HG03159 (cell line): Measurements from ENCODE around the gene ATOH8.
A peak's percentile ranks its signal among the peaks of the same experiment; 100 is the strongest.
"Not testable (repeated sequence)": the region's sequence is repeated elsewhere in the genome, so short reads cannot be mapped to it uniquely, and the experiment has no call there.

Experiments used
- ATAC-seq: cut with Tn5 transposase; IDR thresholded peaks from one replicate; pipeline ENCODE4 v1.9.1; 2021; ENCODE audit warnings: mild to moderate bottlenecking, moderate library complexity; ENCODE audit not compliant: unreplicated experiment

Gene ATOH8

GRCh38 chr2:85753525-85754312 lies at the start of gene ATOH8:
Gene ATOH8 (plus strand): TSS chr2:85753991. CDS start chr2:85754190, 199 bp downstream.
- ATAC-seq: no peak

GRCh38 chr2:85704038-85704437 lies 49.8 kb upstream of the ATOH8 start:
- no peak for ATAC-seq

- peak; percentile 52 for ATAC-seq
Measured at GRCh38 chr2:85704800-85705679, 48.8 kb upstream of the ATOH8 start.

GRCh38 chr2:85705680-85706039 lies 48.1 kb upstream of the ATOH8 start:
- ATAC-seq: no peak

GRCh38 chr2:85706063-85706462 lies 47.7 kb upstream of the ATOH8 start:
- no peak for ATAC-seq

- ATAC-seq: no peak
Measured at GRCh38 chr2:85706599-85707296, 47.0 kb upstream of the ATOH8 start.

GRCh38 chr2:85707304-85707703 lies 46.5 kb upstream of the ATOH8 start:
- peak; percentile 55 for ATAC-seq

- ATAC-seq: no peak
Measured at GRCh38 chr2:85708641-85709040, 45.1 kb upstream of the ATOH8 start.

- no peak for ATAC-seq
Measured at GRCh38 chr2:85709401-85709811, 44.4 kb upstream of the ATOH8 start.

GRCh38 chr2:85710687-85711577 lies 42.9 kb upstream of the ATOH8 start:
- no peak for ATAC-seq

GRCh38 chr2:85711578-85712060 lies 42.2 kb upstream of the ATOH8 start:
- ATAC-seq: no peak

- no peak for ATAC-seq
Measured at GRCh38 chr2:85712336-85712735, 41.5 kb upstream of the ATOH8 start.

- ATAC-seq: no peak
Measured at GRCh38 chr2:85712849-85713612, 40.8 kb upstream of the ATOH8 start.

GRCh38 chr2:85713836-85714235 lies 40.0 kb upstream of the ATOH8 start:
- no peak for ATAC-seq

- not testable (repeated sequence) for ATAC-seq
Measured at GRCh38 chr2:85714421-85714820, 39.4 kb upstream of the ATOH8 start.

- no peak for ATAC-seq
Measured at GRCh38 chr2:85714841-85715240, 39.0 kb upstream of the ATOH8 start.

GRCh38 chr2:85716346-85716914 lies 37.4 kb upstream of the ATOH8 start:
- no peak for ATAC-seq

- no peak for ATAC-seq
Measured at GRCh38 chr2:85717308-85718008, 36.3 kb upstream of the ATOH8 start.

- ATAC-seq: no peak
Measured at GRCh38 chr2:85718009-85718391, 35.8 kb upstream of the ATOH8 start.
